Measurements from ENCODE around the gene PRM2.

The PRM2 gene

DNA sequence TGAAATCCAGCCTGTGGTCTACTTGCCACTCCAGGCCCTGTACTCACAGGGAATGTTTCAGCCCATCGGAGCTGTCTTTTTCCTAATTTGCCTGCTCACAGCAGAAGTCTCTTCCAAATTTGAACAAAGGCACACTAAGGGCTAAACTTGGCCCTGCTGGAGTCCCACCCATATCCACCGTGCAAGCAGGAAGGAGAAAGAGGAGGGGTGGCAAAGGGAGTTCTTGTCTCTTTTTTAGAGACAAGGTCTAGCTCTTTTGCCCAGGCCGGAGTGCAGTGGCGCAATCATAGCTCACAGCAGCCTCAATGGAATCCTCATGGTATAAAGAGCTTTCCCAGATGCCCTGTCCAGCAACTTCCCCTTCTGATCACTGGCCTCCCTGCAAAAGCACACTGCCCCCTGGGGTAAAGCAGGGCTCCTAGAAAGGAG lies 7.6 kb upstream of the PRM2 start:
- no peak for DNase-seq

- no peak for DNase-seq
Observed at GRCh38 chr16:11280616-11281522, 4.6 kb upstream of the PRM2 start, which contains the start of gene PRM1. Gene PRM1, minus strand, starts transcription at chr16:11281330. Its CDS starts 92 bp downstream, at chr16:11281238.

DNA sequence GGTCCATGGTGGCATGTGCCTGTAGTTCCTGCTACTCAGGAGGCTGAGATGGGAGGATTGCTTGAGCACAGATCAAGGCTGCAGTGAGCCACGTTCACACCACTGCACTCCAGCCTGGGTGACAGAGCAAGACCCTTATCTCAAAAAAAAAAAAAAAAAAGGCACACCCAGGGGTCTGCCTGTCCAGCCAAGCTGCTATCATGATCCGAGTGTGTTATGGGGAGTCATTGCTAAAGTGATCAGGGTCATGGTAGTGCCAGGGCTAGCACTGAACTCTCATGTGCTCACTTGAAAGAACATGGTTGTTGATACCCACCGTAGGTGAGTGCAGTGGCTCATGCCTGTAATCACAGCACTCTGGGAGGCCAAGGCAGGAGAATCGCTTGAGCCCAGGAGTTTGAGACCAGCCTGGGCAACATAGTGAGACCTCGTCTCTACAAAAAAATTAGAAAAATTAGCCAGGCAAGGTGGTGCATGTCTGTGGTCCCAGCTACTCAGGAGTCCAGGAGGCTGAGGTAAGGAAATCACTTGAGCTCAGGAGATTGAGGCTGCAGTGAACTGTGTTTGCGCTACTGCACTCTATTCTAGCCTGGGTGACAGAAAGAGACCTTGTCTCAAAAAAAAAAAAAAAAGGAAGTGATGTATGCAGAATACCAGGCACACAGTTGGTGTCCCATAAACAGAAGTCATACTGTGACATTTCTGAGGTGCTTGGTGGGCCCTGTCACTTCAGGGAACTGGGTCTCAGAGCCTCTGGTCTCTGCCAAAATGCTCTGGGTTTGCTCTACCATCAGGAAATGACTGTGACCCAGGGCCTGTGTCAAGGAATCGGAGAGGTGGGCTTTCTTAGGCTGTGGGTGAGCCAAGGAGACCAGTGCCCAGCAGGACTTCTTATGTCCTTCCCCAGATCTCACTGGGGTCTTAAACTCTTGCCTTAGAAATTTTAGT lies 2.7 kb upstream of the PRM2 start:
- no peak for DNase-seq

DNA sequence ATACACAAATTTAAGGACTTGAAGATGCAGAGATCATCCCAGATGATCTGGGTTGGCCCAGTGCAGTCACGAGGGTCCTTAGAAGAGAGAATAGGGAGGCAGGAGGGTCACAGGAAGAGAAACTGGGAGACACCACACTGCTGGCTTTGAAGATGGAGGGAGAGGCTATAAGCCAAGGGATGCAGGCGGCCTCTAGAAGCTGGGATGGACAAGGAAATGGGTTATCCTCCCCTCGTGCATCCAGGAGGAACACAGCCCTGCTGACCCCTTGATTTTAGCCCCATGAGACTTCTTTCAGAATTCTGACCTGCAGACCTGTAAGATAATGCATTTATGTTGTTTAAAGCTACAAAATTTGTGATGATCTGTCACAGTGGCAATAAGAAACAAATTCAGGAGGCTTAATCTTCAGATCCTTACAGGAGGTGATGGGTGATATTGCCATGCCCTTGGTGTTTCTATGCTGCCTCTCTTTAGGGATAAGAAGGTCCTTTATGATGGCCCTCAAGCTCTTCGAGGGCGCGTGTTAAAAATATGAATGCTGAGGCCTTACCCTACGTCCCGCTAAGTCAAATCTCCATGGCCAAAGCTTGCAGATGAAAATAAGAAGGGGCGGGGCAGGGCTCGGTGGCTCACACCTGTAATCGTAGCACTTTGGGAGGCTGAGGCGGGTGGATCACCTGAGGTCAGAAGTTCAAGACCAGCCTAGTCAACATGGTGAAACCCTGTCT lies 1.5 kb upstream of the PRM2 start:
- DNase-seq = no peak

DNA sequence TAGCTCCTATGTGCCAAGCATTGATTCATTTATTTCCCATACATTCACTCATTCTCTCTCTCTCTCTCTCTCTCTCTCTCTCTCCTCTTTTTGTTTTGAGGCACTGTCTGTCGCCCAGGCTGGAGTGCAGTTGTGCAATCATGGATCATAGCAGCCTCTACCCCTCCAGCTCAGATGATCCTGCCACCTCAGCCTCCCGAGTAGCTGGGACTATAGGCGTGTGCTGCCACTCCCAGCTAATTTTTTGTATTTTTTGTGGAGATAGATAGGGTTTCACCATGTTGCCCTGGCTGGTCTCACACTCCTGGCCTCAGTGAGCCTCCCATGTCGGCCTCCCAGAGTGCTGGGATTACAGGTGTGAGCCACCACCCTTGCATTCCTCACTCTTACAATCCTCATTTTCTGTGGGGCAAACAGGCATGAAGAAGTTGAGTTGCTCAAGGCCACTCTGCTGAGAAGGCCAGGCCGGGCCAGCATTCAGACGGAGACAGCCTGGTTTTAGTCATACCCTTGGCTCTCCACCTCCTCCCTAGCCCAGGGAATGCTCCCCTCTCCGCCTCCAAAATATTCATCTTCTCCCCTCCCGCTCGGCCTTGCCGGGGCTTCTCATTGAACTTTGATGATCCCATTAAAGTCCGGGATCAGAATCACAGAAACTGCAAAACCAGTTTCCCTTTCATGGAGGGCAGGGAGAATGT lies 765 bp upstream of the PRM2 start:
- no peak for DNase-seq

GRCh38 chr16:11274964-11275363 lies 1.3 kb downstream of the PRM2 start:
- DNase-seq = no peak

- DNase-seq = no peak
Observed at GRCh38 chr16:11273721-11274324, 2.5 kb downstream of the PRM2 start.

DNA sequence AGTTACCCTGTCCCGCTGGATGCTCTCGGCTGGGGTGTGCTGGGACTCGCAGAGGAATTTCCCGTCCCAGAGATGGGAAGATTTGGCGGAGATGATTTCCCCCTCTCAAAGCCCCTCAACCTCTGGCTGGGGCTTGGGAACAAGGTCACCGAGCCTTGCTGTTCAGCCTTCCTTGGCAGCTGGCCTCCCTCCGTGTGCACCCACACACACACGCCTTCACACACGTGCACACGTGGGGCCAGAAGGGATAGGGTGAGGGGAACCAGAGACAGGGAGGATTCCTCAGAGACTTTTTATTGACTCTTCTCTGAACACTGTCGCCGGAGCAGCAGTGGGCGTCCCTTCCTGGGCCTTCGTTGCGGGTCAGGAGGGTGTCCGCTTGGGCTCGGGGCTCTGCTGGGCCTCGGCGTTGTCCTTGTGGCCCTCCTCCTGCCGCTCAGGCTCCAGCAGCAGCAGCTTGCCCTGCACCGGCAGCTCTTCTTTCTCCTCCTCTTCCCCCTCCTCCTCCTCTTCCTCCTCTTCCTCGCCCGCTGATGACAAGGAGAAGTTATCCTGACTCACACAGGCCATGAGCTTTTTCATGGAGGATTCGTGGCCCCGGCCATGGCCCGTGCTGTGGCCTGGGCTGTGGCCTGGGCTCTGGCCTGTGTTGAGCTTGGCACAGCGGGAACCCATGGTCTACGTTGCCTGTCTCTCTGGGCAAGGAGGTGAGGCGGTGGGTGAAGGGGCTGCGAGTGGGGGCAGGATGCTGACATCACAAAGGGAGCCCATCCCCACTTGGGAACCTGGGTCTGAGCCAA lies 3.2 kb downstream of the PRM2 start, which contains the start of gene PRM3:
PRM3 (minus strand) TSS at position 709 of the 800 bp plus-strand sequence; CDS start at position 675, 34 bp downstream.
- no peak for DNase-seq

DNA sequence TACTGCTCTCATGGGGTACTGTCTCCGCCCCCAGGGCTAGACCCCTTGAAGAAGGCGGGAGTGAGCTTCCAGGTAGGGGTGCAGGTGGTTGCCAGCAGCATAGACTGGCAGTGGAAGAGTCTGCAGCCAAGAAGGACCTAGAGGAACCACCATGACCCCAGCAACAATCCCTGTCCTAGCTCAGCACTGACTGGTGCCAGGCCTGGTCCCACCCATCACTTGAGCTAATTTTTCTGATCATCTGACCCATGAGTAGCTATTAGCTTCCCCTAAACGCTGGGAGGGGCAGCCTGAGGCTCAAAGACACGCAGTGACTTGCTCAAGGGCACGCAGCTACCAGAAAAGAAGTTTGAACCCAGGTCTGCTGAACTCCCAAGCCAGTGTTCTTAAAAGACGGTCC lies 3.8 kb downstream of the PRM2 start:
- DNase-seq = no peak

DNA sequence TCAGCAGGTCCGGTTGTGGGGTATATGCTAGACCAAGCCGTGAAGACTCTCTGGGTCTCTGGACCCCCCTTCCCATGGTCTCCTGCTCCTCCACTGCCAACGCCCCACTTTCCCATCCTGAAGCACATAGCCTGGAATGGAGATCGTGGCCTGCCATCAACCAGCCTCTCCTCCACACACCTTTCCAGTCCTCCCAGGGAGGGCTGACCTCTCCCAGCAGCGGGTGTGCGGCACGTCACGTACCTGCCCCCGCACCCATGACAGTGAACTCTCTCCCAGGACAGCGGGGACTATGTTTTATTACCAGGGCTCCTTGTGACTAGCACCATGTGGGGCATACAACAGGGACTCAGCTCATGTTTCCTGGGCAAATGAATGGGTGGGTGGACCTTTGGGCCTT lies 4.7 kb downstream of the PRM2 start:
- DNase-seq = no peak

DNA sequence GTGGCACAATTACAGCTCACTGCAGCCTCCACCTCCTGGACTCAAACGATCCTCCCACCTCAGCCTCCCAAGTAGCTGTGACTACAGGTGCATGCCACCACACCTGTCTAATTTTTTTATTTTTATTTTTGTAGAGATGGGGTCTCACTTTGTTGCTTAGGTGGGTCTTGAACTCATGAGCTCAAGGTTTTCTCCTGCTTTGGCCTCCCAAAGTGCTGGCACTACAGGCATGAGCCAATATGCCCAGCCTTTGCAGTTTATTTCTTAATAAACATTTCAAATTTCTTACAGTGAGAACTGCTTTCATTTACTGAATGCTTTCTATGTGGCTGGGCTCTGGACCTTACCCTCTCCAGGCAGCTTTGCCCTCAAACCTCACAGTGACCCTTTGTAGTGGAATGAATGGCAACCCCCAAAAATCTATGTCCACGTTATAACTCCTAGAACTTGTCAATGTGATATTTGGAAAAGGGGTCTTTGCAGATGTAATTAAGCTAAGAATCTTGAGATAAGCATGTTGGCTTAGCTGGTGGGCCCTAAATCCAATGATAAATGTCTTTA lies 5.6 kb downstream of the PRM2 start:
- DNase-seq = no peak

DNA sequence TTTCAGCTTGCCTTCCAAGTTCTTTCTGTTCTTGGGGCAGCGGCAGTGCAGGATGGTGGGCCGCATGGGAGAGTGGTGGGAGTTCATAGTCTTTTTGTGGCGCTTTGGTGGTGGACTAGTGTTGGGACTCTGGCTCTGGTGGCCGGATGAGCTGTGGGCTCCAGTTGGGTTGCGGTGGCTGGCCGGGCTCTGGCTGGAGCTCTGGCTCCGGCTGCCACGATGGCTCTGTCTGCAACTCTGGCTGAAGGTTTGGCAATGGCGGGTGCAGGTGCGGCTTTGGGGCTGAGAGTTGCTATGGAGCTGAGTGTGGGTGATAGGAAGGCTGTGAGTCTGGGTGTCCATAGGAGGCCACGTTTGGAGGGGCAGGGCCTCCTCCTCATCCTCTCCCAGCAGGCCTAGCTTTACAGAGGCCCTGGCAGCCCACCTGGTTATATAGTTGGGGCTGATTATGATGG lies 7.3 kb downstream of the PRM2 start, which contains the start of gene TNP2:
TNP2 (minus strand) TSS at position 405 of the 455 bp plus-strand sequence; CDS start at position 342, 63 bp downstream.
- DNase-seq = no peak

DNA sequence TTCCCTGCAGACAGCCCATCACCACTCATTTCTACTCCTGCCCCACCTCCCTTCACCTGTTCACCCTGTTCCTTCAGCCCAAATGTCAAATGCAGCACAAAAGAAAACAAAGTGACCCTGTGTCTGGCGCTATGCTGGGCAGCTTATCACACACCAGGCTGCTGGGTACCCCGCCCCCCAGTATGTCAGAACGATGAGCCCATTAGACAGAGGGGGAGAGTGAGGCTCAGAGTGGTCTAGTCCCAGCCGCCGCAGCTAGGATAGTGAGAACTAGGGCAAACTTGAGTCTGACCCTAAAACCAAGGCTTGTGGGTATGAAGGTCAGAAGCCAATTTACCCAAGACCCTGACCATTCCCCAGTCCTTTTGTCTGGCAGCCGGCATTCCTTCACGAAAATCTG lies 11.2 kb downstream of the PRM2 start:
- DNase-seq = no peak

GRCh38 chr16:11264155-11264832 lies 12.0 kb downstream of the PRM2 start:
- DNase-seq = no peak

- peak; percentile 46 for DNase-seq
Observed at GRCh38 chr16:11263737-11264136, 12.5 kb downstream of the PRM2 start.

DNA sequence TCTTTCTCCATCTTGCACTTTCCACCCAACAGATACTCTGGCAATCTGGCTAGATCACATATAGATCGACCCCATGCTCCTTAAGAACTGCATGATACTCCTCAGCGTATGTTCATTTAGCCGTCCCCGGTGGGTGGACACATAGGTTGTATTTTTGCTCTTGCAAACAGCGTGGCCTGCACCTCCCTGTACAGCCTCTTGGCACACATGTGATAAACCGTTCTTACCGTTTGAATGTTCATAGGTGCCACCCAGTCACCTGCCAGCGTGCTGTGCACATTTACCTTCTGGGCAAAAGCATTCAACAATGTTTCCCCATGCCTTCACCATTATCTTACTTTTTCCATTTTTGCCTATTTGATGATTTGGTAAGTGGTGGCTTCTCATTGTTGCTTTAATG lies 13.4 kb downstream of the PRM2 start:
- no peak for DNase-seq

DNA sequence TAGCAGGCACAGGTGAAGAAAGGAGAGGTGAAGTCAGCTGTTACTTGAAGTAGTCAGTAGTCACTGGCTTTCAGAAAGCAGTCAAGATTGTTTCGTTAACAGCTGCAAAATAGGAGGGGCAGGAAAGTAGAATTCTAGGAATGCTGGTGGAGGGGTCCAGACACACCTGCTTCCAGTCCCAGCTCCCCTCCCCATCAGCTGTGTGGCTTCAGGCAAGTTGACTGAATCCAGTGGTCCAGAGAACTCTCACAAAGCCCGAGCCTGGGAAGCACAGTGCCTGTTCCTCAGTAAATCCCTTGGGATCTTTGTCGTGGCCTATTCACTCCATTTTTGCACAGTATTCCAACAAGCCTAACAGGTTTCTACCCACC lies 15.7 kb downstream of the PRM2 start:
- no peak for DNase-seq

DNA sequence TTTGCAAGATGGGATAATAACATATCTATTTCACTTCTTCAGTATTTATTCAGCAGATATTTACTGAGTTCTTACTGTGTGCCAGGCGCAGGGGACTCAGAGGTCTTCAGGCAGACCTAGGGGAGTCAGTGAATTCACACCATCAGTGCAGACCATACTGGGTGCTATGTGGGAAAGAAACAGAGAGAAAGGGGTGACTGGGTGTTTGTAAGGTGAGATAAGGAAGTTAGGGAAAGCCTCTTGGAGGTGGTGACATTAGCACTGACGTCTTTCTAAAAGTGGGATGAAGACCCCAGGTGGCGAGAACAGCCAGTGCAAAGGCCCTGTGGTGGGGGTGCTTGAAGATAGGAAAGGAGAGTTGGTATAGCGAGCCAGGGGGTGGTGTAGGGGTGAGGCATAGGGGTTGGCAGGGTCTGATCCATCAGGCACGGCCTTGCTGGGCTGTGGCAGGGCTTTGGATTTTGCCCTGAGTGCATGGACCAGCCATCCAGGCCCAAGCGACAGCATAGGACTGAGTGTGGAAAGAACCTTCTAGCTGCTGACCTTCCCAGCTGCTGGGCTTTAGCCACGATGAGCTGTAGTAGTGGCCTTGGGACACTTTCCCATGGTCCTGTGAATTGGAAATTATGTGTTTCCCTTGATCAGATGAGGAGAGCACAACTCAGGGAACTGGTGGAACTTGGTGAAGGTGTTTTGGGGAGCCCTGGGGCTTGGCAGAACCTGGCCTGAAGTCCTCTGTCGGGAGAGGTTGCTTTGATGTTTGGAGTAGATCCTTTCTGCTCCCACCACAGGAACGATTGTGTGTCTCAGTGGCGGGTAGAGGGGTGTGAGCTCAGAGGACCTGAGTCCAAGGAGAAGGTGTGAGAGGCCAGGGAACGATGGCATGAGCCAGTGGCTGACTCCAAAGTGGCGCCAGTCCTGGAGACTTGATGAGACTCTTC lies 16.4 kb downstream of the PRM2 start:
- no peak for DNase-seq

All from stimulated activated CD4-positive, alpha-beta T cell treated with anti-CD3 and anti-CD28 coated beads, Interleukin-4, amount 100 ng/mL, for 1 hour (primary cell).